Endothelial cell (in vitro differentiated cells): ENCODE data around the gene MYL6. TPM values are rescaled to one million over a fixed set of nuclear protein-coding genes. Genes with fewer than 3 reads are reported as not detected.

ENCODE experiments used
- DNase-seq: peaks from one replicate; pipeline ENCODE4 v3.0.0; 2021; ENCODE audit warnings: low spot score
- H3K27ac Mint-ChIP-seq: one replicate; pipeline ENCODE4 v1.8.0; 2021; ENCODE audit warnings: mixed read lengths, inconsistent platforms; ENCODE audit not compliant: unreplicated experiment
- H3K27me3 Mint-ChIP-seq: one replicate; pipeline ENCODE4 v1.8.0; 2021; ENCODE audit warnings: mild to moderate bottlenecking, moderate library complexity, mixed read lengths, inconsistent platforms; ENCODE audit not compliant: unreplicated experiment
- H3K36me3 Mint-ChIP-seq: one replicate; pipeline ENCODE4 v1.8.0; 2021; ENCODE audit warnings: mild to moderate bottlenecking, low read depth, mixed read lengths, inconsistent platforms; ENCODE audit not compliant: unreplicated experiment
- H3K4me1 Mint-ChIP-seq: one replicate; pipeline ENCODE4 v1.8.0; 2021; ENCODE audit warnings: mild to moderate bottlenecking, mixed read lengths, inconsistent platforms; ENCODE audit not compliant: unreplicated experiment
- H3K4me3 Mint-ChIP-seq: one replicate; pipeline ENCODE4 v1.8.0; 2021; ENCODE audit warnings: mild to moderate bottlenecking, mixed read lengths, inconsistent platforms; ENCODE audit not compliant: unreplicated experiment
- H3K9me3 Mint-ChIP-seq: one replicate; pipeline ENCODE4 v1.8.0; 2021; ENCODE audit warnings: mixed read lengths, inconsistent platforms; ENCODE audit not compliant: unreplicated experiment
- CTCF ChIP-seq: fragments of 200-600 bp; sonication (generic); IDR thresholded peaks from one replicate; pipeline ENCODE4 v1.5.0; 2021; ENCODE audit warnings: antibody characterized with exemption; ENCODE audit not compliant: unreplicated experiment
- total RNA-seq: library from RNA; stranded (reverse); fragmentation: NEBNext Ultra II Directional; extraction: Animal tissue kit (Norgen Biotek cat#: 25700); gene quantifications from one replicate; pipeline ENCODE4 v1.2.1, GENCODE V29; 2021; ENCODE audit not compliant: unreplicated experiment

The MYL6 gene
- total RNA-seq, 1 donor from 2014 or later = 2,481 TPM

- no peak overlapping the region for H3K4me3 Mint-ChIP-seq
- H3K4me1 Mint-ChIP-seq = peaks cover 8% of the 10 kb centered on the region
- H3K27ac Mint-ChIP-seq = peak overlapping the region; percentile 36
- H3K27me3 Mint-ChIP-seq = peaks cover 2% of the 10 kb centered on the region
- H3K36me3 Mint-ChIP-seq = peaks cover 43% of the 10 kb centered on the region
- no peak for TF ChIP-seq CTCF
- DNase-seq = no peak
- no peaks in the 10 kb centered on the region for H3K9me3 Mint-ChIP-seq
Observed at GRCh38 chr12:56205445-56205844, 47.3 kb downstream of the MYL6 start.

- Mint-ChIP-seq H3K27ac (peak overlapping the region; percentile 72), H3K9me3 (no peaks in the 10 kb centered on the region), H3K36me3 (peaks cover 51% of the 10 kb centered on the region), H3K27me3 (peaks cover 2% of the 10 kb centered on the region), H3K4me1 (peaks cover 8% of the 10 kb centered on the region), H3K4me3 (peak overlapping the region; percentile 81)
- peak; percentile 71 for DNase-seq
- peak; percentile 51 for TF ChIP-seq CTCF
Observed at GRCh38 chr12:56206452-56207166, 48.5 kb downstream of the MYL6 start.

GRCh38 chr12:56208006-56208405, 49.8 kb downstream of the MYL6 start:
- Mint-ChIP-seq H3K27ac (no peak overlapping the region), H3K36me3 (peaks cover 56% of the 10 kb centered on the region), H3K9me3 (no peaks in the 10 kb centered on the region), H3K4me1 (peaks cover 2% of the 10 kb centered on the region), H3K27me3 (no peaks in the 10 kb centered on the region), H3K4me3 (no peak overlapping the region)
- no peak for DNase-seq
- no peak for TF ChIP-seq CTCF

Other genes with a start within 250 kb of the MYL6 start
- gene PYM1, start 230.5 kb upstream of the MYL6 start, total RNA-seq = 58.6 TPM
- gene DGKA, start 227.2 kb upstream of the MYL6 start, total RNA-seq = 70.1 TPM
- gene PMEL, start 192.3 kb upstream of the MYL6 start, total RNA-seq = 136 TPM
- gene CDK2, start 191.5 kb upstream of the MYL6 start, total RNA-seq = 43.0 TPM
- gene RAB5B, start 184.3 kb upstream of the MYL6 start, total RNA-seq = 130 TPM
- gene SUOX, start 161.1 kb upstream of the MYL6 start, total RNA-seq = 31.6 TPM
- gene IKZF4, start 137.3 kb upstream of the MYL6 start, total RNA-seq = 3.0 TPM
- gene RPS26, start 116.4 kb upstream of the MYL6 start, total RNA-seq = 45.8 TPM
- gene ERBB3, start 78.2 kb upstream of the MYL6 start, total RNA-seq = 4.2 TPM
- 84.3 TPM for gene PA2G4, start 53.8 kb upstream of the MYL6 start, total RNA-seq
- 3,242 TPM for gene RPL41, start 41.7 kb upstream of the MYL6 start, total RNA-seq
- gene ZC3H10, start 40.1 kb upstream of the MYL6 start, total RNA-seq = 10.4 TPM
- gene ESYT1, start 30.1 kb upstream of the MYL6 start, total RNA-seq = 302 TPM
- 170 TPM for gene MYL6B, start 5.8 kb upstream of the MYL6 start, total RNA-seq
- gene SMARCC2, start 31.1 kb downstream of the MYL6 start, total RNA-seq = 105 TPM
- 55.5 TPM for gene RNF41, start 63.6 kb downstream of the MYL6 start, total RNA-seq
- gene NABP2, start 66.0 kb downstream of the MYL6 start, total RNA-seq = 19.8 TPM
- not detected for gene SLC39A5, start 71.7 kb downstream of the MYL6 start, total RNA-seq
- gene ANKRD52, start 100.0 kb downstream of the MYL6 start, total RNA-seq = 48.5 TPM
- gene COQ10A, start 108.6 kb downstream of the MYL6 start, total RNA-seq = 20.3 TPM
- gene CS, start 142.0 kb downstream of the MYL6 start, total RNA-seq = 187 TPM
- gene CNPY2, start 157.6 kb downstream of the MYL6 start, total RNA-seq = 203 TPM
- 55.7 TPM for gene PAN2, start 175.6 kb downstream of the MYL6 start, total RNA-seq
- 0.80 TPM for gene IL23A, start 180.5 kb downstream of the MYL6 start, total RNA-seq
- 97.3 TPM for gene STAT2, start 201.7 kb downstream of the MYL6 start, total RNA-seq
- gene APOF, start 204.5 kb downstream of the MYL6 start, total RNA-seq = not detected